OCI-LY1 (cell line): ENCODE measurements around the gene NELFCD.

Source experiments
- CTCF ChIP-seq: fragments of 200-600 bp; sonication (generic), shearing (Covaris generic); IDR thresholded peaks from 2 replicates; pipeline ENCODE4 v1.5.1; 2017; ENCODE audit warnings: mild to moderate bottlenecking, antibody characterized with exemption, low read length, moderate library complexity, mixed read lengths
- EZH2 ChIP-seq: fragments of 200-600 bp; sonication (generic), shearing (Covaris generic); IDR thresholded peaks from 2 replicates; pipeline ENCODE4 v1.8.0; 2017; ENCODE audit warnings: borderline replicate concordance, mixed run types, mild to moderate bottlenecking, antibody characterized with exemption, low read length, moderate library complexity, mixed read lengths

DNA sequence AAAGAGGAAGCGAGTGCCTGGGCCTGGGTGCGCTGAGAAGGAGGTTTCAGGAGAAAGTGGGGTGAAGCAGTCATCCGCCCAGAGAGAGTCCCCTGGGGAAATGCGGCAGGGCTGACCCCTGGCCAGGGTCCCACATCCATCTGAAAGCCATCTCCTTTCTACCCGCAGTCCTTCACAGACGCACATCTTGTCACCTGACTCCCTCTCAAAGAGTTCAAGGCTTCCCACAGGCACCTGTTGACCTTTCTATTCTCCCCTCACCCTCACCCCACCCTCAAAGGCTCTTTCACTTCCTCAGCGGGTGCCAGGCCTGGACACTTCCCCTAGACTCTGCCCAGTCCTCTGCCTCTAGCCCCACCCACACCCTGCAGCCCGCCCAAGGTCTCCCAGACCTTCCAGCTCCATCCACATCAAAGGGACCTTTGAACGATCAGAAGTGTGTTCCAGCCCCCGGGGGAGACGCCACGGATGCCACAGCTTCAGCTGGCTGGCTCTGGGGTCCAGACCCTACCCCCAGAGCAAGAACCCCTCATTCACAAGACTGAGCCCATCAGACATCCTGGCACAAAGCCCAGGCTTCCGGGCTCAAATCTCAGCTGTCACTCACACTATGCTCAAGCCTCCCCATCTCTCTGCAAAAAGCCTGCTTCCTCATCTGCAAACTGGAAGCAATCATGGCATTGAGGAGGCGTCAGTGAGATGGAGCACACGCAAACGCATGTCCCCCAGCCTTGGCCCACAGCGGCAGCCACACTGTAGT, 23.9 kb downstream of the NELFCD start:
- TF ChIP-seq CTCF (no peak), EZH2 (no peak)
